Cardiac muscle cell (in vitro differentiated cells and primary cell): ENCODE results near the gene COMMD4. TPM values are rescaled to one million over a fixed set of nuclear protein-coding genes. Genes with fewer than 3 reads are reported as not detected.
"Not testable (repeated sequence)": the region's sequence is repeated elsewhere in the genome, so short reads cannot be mapped to it uniquely, and the experiment has no call there.

Source experiments
- DNase-seq, 2 donors: peaks; one replicate each; pipeline versions ENCODE4 v3.0.0 to v3.0.0-alpha.2; 2010 to 2017; ENCODE audit warnings: low read depth in 1 of 2, low spot score in 1 of 2
- H3K27ac ChIP-seq: fragments of 200-600 bp; sonication (generic); 2 replicates; pipeline ENCODE4 v1.5.1; 2016
- H3K27me3 ChIP-seq: fragments of 200-600 bp; sonication (generic); 2 replicates; pipeline ENCODE4 v1.6.0; 2016; ENCODE audit warnings: control low read depth
- H3K36me3 ChIP-seq: fragments of 200-600 bp; sonication (generic); 2 replicates; pipeline ENCODE4 v1.5.1; 2016; ENCODE audit warnings: control low read depth
- H3K4me1 ChIP-seq: fragments of 200-600 bp; sonication (generic); 2 replicates; pipeline ENCODE4 v1.8.1; 2017; ENCODE audit warnings: low read depth, mild to moderate bottlenecking, mixed run types
- H3K4me3 ChIP-seq: fragments of 200-600 bp; sonication (generic); 2 replicates; pipeline ENCODE4 v1.5.1; 2016; ENCODE audit warnings: mild to moderate bottlenecking
- H3K9me3 ChIP-seq: fragments of 200-600 bp; sonication (generic); 2 replicates; pipeline ENCODE4 v1.5.1; 2017; ENCODE audit warnings: low read depth, mild to moderate bottlenecking, control low read depth
- polyA plus RNA-seq: library from polyadenylated mRNA; unstranded; fragments of >200 nt; fragmentation: Nextera tagmentation; extraction: Ambion mirVana; gene quantifications from 2 replicates; pipeline ENCODE4 v1.2.1, GENCODE V29; 2016
- total RNA-seq: library from RNA; depleted of rRNA; stranded (reverse); fragments of >200 nt; gene quantifications from 2 replicates; pipeline ENCODE4 v1.2.3, GENCODE V29; 2016
- TF ChIP-seq, protein P1 (sequence below): IDR thresholded peaks from 2 replicates; pipeline ENCODE4 v1.5.1; 2012; ENCODE audit warnings: low read depth, mild to moderate bottlenecking, low read length

The COMMD4 gene
- total and polyA plus RNA-seq, 2 experiments from 2014 or later, result 66.3 to 98.8 TPM

DNA sequence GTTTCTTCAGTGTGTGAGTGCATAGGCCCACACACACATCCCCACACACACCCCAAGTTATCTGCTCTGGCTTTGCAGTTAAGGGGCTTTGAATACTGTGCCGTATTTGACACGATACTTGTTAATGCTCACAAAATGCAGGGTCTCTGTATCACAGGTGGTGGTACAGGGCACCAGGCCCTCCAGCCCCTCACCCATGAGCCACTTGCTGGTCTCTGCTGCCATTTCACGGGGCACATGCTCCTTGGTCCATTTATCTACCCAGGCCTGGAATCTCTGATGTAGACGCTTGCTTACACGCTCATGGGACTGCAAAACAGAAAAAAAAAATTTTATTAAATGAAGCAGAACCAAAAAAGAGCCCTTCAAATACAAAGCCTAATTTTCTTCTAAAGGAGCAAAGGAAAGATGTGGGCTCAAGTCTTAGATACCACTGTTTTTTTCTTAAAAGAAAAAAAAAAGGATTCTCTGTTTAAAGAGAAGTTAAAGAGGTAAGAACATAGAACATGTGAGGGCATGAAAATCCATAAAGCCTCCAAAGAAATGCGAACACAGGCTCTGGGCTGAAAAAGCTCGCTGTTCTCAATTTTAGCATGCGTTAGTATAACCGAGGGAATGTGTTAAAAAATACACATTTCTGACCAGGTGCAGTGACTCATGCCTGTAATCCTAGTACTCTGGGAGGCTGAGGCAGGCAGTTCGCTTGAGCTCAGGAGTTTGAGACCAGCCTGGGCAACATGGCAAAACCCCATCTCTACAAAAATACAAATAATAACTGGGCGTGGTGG, 36.2 kb downstream of the COMMD4 start:
- no peaks in the 10 kb centered on the region for H3K27me3 ChIP-seq
- DNase-seq, result no peak
- H3K9me3 ChIP-seq, result no peaks in the 10 kb centered on the region
- TF ChIP-seq, protein P1, sequence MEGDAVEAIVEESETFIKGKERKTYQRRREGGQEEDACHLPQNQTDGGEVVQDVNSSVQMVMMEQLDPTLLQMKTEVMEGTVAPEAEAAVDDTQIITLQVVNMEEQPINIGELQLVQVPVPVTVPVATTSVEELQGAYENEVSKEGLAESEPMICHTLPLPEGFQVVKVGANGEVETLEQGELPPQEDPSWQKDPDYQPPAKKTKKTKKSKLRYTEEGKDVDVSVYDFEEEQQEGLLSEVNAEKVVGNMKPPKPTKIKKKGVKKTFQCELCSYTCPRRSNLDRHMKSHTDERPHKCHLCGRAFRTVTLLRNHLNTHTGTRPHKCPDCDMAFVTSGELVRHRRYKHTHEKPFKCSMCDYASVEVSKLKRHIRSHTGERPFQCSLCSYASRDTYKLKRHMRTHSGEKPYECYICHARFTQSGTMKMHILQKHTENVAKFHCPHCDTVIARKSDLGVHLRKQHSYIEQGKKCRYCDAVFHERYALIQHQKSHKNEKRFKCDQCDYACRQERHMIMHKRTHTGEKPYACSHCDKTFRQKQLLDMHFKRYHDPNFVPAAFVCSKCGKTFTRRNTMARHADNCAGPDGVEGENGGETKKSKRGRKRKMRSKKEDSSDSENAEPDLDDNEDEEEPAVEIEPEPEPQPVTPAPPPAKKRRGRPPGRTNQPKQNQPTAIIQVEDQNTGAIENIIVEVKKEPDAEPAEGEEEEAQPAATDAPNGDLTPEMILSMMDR, result no peak
- peaks cover 6% of the 10 kb centered on the region for H3K4me1 ChIP-seq
- H3K36me3 ChIP-seq, result peaks cover 45% of the 10 kb centered on the region
- no peak overlapping the region for H3K4me3 ChIP-seq
- no peak overlapping the region for H3K27ac ChIP-seq

GRCh38 chr15:75380773-75381172, 44.9 kb downstream of the COMMD4 start:
- Histone ChIP-seq H3K36me3 (peaks cover 74% of the 10 kb centered on the region), H3K9me3 (no peaks in the 10 kb centered on the region), H3K27me3 (no peaks in the 10 kb centered on the region), H3K4me3 (no peak overlapping the region), H3K27ac (no peak overlapping the region), H3K4me1 (no peaks in the 10 kb centered on the region)
- TF ChIP-seq, protein P1, result no peak
- no peak for DNase-seq

- H3K4me3 ChIP-seq, H3K27ac ChIP-seq, H3K9me3 ChIP-seq, H3K27me3 ChIP-seq, DNase-seq, H3K4me1 ChIP-seq: not testable (repeated sequence)
- peaks cover 82% of the 10 kb centered on the region for H3K36me3 ChIP-seq
Observed at GRCh38 chr15:75383986-75384385, 48.1 kb downstream of the COMMD4 start.

Other genes with a start within 250 kb of the COMMD4 start
- 28.9 and 35.1 TPM in 2 replicates for gene C15orf39, start 134.2 kb upstream of the COMMD4 start, total RNA-seq
- gene C15orf39, start 134.2 kb upstream of the COMMD4 start, polyA plus RNA-seq, result 8.6 and 12.8 TPM in 2 replicates
- 0.07 and 0.09 TPM in 2 replicates for gene GOLGA6C, start 77.7 kb upstream of the COMMD4 start, total RNA-seq
- not detected in 2 replicates for gene GOLGA6C, start 77.7 kb upstream of the COMMD4 start, polyA plus RNA-seq
- 0.06 and 0.28 TPM in 2 replicates for gene GOLGA6D, start 53.2 kb upstream of the COMMD4 start, total RNA-seq
- gene GOLGA6D, start 53.2 kb upstream of the COMMD4 start, polyA plus RNA-seq, result 0.29 TPM in 1 of 2 replicates, not detected in the other
- gene NEIL1, start 11.0 kb downstream of the COMMD4 start, total RNA-seq, result 35.7 and 71.2 TPM in 2 replicates
- gene NEIL1, start 11.0 kb downstream of the COMMD4 start, polyA plus RNA-seq, result 42.2 and 70.6 TPM in 2 replicates
- 114 and 244 TPM in 2 replicates for gene MAN2C1, start 32.5 kb downstream of the COMMD4 start, total RNA-seq
- gene MAN2C1, start 32.5 kb downstream of the COMMD4 start, polyA plus RNA-seq, result 157 and 169 TPM in 2 replicates
- 32.8 and 41.1 TPM in 2 replicates for gene SIN3A, start 115.6 kb downstream of the COMMD4 start, total RNA-seq
- 19.2 and 28.4 TPM in 2 replicates for gene SIN3A, start 115.6 kb downstream of the COMMD4 start, polyA plus RNA-seq
- gene PTPN9, start 243.3 kb downstream of the COMMD4 start, total RNA-seq, result 24.3 and 26.7 TPM in 2 replicates
- gene PTPN9, start 243.3 kb downstream of the COMMD4 start, polyA plus RNA-seq, result 29.2 and 37.3 TPM in 2 replicates